Esophagus squamous epithelium (tissue), 5 donors: ENCODE results near the gene ACAP3. TPM values are rescaled to one million over a fixed set of nuclear protein-coding genes. Genes with fewer than 3 reads are reported as not detected.
A peak's percentile ranks its signal among the peaks of the same experiment; 100 is the strongest.

ENCODE experiments used
- DNase-seq: peaks from one replicate; lab custom pipeline; 2025; lab: John Stamatoyannopoulos, UW
- H3K27ac ChIP-seq, 4 donors: fragments of 200-600 bp; sonication (generic); one replicate each; pipeline ENCODE4 v1.5.1; 2016 to 2019; ENCODE audit warnings: mild to moderate bottlenecking in 1 of 4
- H3K27me3 ChIP-seq, 4 donors: fragments of 200-600 bp; sonication (generic); 1 replicate in 3 of 4; 2 replicates in 1 of 4; pipeline versions ENCODE4 v1.5.1 to v1.6.0; 2017 to 2021; ENCODE audit warnings: antibody characterized with exemption in 1 of 4
- H3K36me3 ChIP-seq, 3 donors: fragments of 200-600 bp; sonication (generic); one replicate each; pipeline ENCODE4 v1.5.1; 2016 to 2019
- H3K4me1 ChIP-seq, 3 donors: fragments of 200-600 bp; sonication (generic); one replicate each; pipeline ENCODE4 v1.5.1; 2017 to 2019
- H3K4me3 ChIP-seq, 4 donors: fragments of 200-600 bp; sonication (generic); 1 replicate in 3 of 4; 2 replicates in 1 of 4; pipeline ENCODE4 v1.5.1; 2016 to 2019; ENCODE audit warnings: mild to moderate bottlenecking in 2 of 4, moderate library complexity in 1 of 4
- H3K9me3 ChIP-seq, 3 donors: fragments of 200-600 bp; sonication (generic); one replicate each; pipeline ENCODE4 v1.5.1; 2016 to 2019
- POLR2A ChIP-seq, 4 donors: fragments of 450-650 bp; IDR thresholded peaks; one replicate each; pipeline ENCODE4 v1.6.1; 2017; ENCODE audit warnings: antibody characterized with exemption in 4 of 4, mild to moderate bottlenecking in 4 of 4, moderate library complexity in 3 of 4
- WGBS, 2 donors: methylation state at CpG; one replicate each; pipeline ENCODE4 v1.1.5; 2018; 5-methylcytosine and 5-hydroxymethylcytosine counted together
- intact Hi-C: fragments of 100-400 bp; cut with DNase I; formaldehyde crosslinking; loops from one replicate; pipeline ENCODE4 v1.15.0; 2022
- total RNA-seq, 4 donors: library from RNA; depleted of rRNA; stranded (reverse); fragments of >200 nt; gene quantifications; one replicate each; pipeline ENCODE4 v1.1.0, GENCODE V29; 2016
- TF ChIP-seq, protein P1 (sequence below), 6 experiments: fragments of 450-650 bp in 4 of 6; fragments of 200-600 bp in 2 of 6; sonication (generic) in 2 of 6; IDR thresholded peaks; one replicate each; pipeline ENCODE4 v1.5.1; 2016 to 2019; ENCODE audit warnings: antibody characterized with exemption in 6 of 6, mild to moderate bottlenecking in 4 of 6, moderate library complexity in 4 of 6
- donor health status: DM: yes; HTN: yes; CAD: no.

ACAP3 gene
- total RNA-seq, 4 donors from 2014 or later = 36.4 to 66.7 (median 56.9) TPM

DNA sequence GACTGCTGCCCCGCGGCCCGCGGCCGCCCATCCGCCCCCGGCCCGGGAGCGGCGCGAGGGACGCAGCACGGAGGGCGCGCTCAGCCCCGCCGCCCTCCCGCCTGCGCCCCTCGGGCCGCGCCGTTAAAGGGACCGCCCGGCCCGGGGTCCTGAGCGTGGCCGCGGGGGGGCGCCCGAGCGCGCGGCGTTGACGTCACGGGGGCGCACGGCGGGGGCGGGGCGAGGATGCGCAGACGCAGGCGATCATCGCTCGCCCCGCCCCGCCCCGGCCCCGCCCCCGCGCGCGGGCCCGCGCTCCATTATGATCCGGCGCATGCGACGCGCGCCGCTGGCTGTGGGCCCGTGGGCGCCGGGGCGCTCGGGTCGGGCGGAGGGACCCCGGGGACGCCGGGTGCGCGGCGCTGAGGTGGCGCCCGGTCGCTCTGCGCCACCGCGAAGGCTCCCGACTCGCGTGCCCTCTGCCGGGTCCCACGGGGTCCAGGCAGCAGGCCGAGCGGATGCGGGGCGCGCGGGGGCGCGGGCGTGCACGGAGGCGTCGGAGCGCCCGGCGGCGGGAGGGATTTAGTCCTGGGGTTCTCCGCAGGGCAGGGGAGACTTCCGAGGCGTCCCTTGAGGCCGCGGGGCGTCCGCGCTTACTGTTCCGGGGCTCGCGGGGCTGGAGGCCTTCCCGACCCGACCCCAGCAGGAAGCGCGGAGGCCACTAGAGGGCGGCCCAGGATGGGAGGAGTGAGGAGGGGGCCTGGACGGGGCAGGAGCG, 41.7 kb upstream of the ACAP3 start, which contains the start of gene DVL1:
DVL1 (minus strand) TSS at position 163 of the 757 bp plus-strand sequence. CDS start 353 bp downstream, outside the sequence.
- Histone ChIP-seq H3K27ac (peak within 1 kb of the TSS; percentile 92 to 95 (median 94)), H3K9me3 (no peaks in the 10 kb centered on the region), H3K36me3 (peaks cover 0 to 21% (median 0%) of the 10 kb centered on the region in 3 donors), H3K27me3 (peaks cover 0 to 26% (median 6%) of the 10 kb centered on the region in 4 donors), H3K4me3 (peak within 1 kb of the TSS; percentile 62 to 96 (median 86)), H3K4me1 (peaks cover 63 to 74% (median 63%) of the 10 kb centered on the region in 3 donors)
- TF ChIP-seq, protein P1, sequence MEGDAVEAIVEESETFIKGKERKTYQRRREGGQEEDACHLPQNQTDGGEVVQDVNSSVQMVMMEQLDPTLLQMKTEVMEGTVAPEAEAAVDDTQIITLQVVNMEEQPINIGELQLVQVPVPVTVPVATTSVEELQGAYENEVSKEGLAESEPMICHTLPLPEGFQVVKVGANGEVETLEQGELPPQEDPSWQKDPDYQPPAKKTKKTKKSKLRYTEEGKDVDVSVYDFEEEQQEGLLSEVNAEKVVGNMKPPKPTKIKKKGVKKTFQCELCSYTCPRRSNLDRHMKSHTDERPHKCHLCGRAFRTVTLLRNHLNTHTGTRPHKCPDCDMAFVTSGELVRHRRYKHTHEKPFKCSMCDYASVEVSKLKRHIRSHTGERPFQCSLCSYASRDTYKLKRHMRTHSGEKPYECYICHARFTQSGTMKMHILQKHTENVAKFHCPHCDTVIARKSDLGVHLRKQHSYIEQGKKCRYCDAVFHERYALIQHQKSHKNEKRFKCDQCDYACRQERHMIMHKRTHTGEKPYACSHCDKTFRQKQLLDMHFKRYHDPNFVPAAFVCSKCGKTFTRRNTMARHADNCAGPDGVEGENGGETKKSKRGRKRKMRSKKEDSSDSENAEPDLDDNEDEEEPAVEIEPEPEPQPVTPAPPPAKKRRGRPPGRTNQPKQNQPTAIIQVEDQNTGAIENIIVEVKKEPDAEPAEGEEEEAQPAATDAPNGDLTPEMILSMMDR (IDR thresholded peaks at IDR 0.05) = peak in 5 of 6 experiments; percentile 39 to 67 (median 53)
- peak in 2 of 4 donors; percentile 20 to 53 for TF ChIP-seq POLR2A (IDR thresholded peaks at IDR 0.05)
- intact Hi-C loops = no loop called here
- DNase-seq = no peak
- 0% methylated on average over 12 of the region's 122 CpGs; no CpG with 5 or more reads in 1 of the 2 donors for WGBS, 2 donors

DNA sequence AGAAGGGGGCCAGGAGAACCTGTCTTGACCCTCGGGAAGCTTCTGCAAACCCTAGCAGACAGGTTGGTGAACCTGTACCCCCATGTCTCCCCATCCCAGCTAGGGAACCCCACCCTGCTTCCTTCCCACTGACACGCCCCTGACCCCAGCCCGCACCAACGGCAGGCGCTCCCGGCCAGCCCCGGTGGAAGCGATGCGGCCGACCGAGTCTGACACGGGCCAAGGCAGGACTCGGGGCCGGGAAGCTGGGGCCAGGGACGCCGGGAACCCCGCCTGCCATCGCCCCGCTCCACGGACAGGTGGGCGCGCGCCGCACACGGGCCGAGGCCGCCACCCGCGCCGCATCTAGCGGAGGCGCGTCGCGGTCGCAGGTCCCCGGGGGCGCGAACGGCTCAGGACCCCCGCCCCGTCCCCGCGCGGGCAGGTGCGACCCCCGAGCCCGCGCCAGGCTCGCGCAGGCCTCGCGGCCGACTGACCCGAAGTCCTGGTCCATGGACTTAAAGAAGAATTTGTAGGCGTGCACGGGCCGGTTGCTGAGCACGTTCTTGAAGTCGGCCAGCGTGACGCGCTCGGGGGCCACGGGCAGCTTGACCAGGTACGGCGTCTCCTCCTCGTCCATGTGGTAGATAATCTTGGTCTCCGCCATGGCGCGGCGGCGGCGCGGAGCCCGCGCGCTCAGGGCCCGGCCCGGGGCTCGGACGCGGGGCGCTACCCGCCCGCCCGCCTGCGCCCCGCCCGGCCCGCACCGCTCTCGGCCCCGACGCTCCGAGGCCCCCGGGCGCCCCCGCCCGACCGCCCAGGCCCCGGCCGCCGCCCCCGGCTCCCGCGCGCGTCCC, 40.9 kb upstream of the ACAP3 start:
- peak overlapping the region; percentile 62 to 96 (median 84) for H3K4me3 ChIP-seq
- H3K36me3 ChIP-seq = peaks cover 0 to 20% (median 0%) of the 10 kb centered on the region in 3 donors
- H3K4me1 ChIP-seq = peaks cover 59 to 74% (median 62%) of the 10 kb centered on the region in 3 donors
- intact Hi-C loops = no loop called here
- H3K27me3 ChIP-seq = peaks cover 0 to 18% (median 2%) of the 10 kb centered on the region in 4 donors
- peak overlapping the region; percentile 92 to 95 (median 94) for H3K27ac ChIP-seq
- no peak for DNase-seq
- TF ChIP-seq, protein P1 (IDR thresholded peaks at IDR 0.05) = no peak
- no peak for TF ChIP-seq POLR2A (IDR thresholded peaks at IDR 0.05)
- no peaks in the 10 kb centered on the region for H3K9me3 ChIP-seq
- WGBS, 2 donors = 0% methylated on average over 1 of the region's 109 CpGs; no CpG with 5 or more reads in 1 of the 2 donors

DNA sequence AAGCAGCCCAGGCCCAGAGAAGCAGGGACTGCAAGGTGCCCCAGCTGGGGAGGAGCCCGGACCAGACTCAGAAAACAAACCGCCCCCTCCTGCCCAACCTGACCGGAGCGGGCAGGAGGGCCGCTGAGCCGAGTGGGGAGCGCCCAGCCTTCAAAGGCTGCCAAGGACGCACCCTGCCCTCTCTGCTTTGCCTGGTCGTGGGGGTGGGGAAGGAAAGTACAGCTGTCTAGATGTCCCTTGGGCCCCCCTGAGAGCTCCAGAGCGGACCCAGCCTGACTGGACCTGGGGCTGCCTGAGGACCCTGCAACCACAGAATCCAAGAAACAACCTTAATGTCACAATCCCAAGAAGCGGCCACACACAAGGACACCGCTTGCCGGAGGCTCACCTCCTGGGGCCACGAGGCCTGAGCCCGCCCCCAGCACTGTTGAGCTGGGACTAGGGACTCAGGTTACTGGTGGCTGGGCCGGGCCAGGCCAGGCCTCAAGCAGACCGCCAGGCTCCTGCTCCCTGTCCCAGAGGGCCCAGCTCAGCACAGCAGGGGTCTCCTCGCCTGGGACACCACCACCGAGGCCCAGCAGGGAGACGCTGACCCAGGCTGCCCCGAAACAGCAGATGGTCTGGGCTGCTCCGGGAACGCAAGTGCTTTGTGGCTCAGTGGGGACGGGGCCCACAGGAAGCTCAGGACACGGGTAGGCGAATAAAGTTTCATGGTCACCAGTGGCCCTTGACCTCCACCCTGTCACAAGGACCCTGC, 40.1 kb upstream of the ACAP3 start:
- H3K9me3 ChIP-seq = no peaks in the 10 kb centered on the region
- H3K27me3 ChIP-seq = peaks cover 0 to 10% (median 0%) of the 10 kb centered on the region in 4 donors
- H3K36me3 ChIP-seq = peaks cover 0 to 12% (median 0%) of the 10 kb centered on the region in 3 donors
- WGBS, 2 donors = no CpG with 5 or more reads among the region's 26 CpGs
- intact Hi-C loops = no loop called here
- peak overlapping the region; percentile 62 to 96 (median 84) for H3K4me3 ChIP-seq
- no peak for DNase-seq
- no peak for TF ChIP-seq POLR2A (IDR thresholded peaks at IDR 0.05)
- TF ChIP-seq, protein P1 (IDR thresholded peaks at IDR 0.05) = no peak
- H3K4me1 ChIP-seq = peaks cover 51 to 74% (median 59%) of the 10 kb centered on the region in 3 donors
- peak overlapping the region; percentile 92 to 95 (median 94) for H3K27ac ChIP-seq

DNA sequence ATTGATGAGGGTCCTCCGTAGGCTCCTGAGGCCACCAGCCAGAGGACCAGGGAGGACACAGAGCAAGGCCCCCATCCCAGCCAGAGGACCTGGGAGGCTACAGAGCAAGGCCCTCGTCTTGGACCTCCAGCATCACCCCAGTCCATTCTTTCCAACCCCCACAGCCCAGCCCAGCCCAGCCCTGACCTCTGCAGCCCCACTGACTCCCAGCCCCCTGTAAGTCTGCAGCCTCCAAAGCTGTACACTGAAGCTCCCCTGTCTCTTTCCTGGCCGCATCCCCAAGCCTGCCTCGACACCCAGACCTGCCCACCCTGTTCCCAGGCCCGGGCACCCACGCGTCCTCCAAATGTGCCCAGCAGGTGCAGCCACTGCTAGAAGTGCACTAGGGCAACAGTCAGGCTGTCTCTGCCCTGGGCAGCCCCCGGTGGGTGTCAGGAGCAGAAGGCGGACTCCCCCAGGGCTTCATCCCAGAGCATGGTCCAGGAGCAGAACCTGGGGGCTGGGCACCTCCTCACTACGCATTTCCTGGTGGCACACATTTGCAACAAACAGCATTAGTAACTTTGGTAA, 39.4 kb upstream of the ACAP3 start:
- DNase-seq = no peak
- 59 to 60% methylated on average over 1 to 4 of the region's 10 CpGs for WGBS, 2 donors
- H3K27me3 ChIP-seq = peaks cover 0 to 3% (median 0%) of the 10 kb centered on the region in 4 donors
- H3K4me3 ChIP-seq = peak overlapping the region; percentile 62 to 96 (median 84)
- peaks cover 49 to 74% (median 59%) of the 10 kb centered on the region in 3 donors for H3K4me1 ChIP-seq
- intact Hi-C loops = no loop called here
- no peaks in the 10 kb centered on the region for H3K9me3 ChIP-seq
- H3K27ac ChIP-seq = peak overlapping the region; percentile 92 to 95 (median 94)
- TF ChIP-seq POLR2A (IDR thresholded peaks at IDR 0.05) = no peak
- TF ChIP-seq, protein P1 (IDR thresholded peaks at IDR 0.05) = no peak
- peaks cover 0 to 11% (median 0%) of the 10 kb centered on the region in 3 donors for H3K36me3 ChIP-seq
